Inflammatory macrophage (primary cell): ENCODE measurements around the gene ZFAND3.

ENCODE experiments used
- DNase-seq, 2 donors: peaks; one replicate each; pipeline ENCODE4 v3.0.0-alpha.2; 2020 to 2022

Gene ZFAND3

DNA sequence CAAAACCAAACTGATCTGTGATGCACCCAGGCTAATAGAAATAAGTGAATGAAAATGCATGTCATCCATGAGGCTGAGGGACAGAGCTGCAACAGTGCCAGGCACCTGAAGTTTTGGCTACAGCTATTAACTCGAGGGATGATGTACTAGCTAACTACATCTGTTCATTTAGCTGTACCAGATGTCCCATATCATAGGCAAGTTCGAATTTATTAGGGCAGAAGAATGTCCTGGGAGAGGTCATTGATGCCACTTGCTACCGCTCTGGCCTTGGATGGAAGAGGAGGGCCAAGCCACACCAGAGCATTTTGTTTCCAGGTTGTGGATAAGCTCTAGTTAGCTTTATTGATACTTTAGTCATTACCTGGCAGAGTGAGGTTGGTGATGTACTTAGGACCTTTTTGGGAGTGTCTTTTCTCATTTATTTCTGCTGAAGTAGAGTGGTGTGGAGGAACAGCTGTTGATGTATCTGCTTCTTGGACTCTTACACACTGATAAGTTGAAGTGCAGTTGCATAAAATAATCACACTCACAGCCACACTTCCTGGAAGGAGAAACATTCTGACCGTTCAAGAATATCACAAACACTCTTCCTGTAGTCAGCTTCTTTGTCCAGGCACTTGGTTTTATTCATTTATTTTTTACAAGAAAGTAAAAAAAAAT, 8.2 kb downstream of the ZFAND3 start:
- DNase-seq = no peak

- DNase-seq = no peak
Measured at GRCh38 chr6:37830225-37830624, 10.7 kb downstream of the ZFAND3 start.

- no peak for DNase-seq
Measured at GRCh38 chr6:37831457-37831856, 11.9 kb downstream of the ZFAND3 start.

DNA sequence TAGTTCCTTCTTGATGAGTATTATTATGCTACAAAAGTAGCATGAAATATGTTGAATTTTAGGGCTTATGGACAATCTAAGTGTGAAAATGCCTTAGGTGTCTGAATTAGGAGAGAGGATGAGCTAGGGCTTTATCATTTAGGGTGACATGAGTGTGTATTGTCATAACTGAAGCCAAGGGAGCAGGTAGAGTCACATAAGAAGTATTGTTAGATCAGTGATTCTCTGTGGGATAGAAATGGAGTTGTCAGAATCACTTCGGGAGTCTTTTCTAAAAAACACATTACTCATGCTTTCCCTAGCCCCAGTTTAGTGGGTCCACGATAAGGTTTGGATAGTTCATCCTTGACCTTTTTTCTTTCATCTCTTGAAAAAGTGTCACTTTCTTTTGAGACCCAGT, 16.4 kb downstream of the ZFAND3 start:
- DNase-seq = no peak

DNA sequence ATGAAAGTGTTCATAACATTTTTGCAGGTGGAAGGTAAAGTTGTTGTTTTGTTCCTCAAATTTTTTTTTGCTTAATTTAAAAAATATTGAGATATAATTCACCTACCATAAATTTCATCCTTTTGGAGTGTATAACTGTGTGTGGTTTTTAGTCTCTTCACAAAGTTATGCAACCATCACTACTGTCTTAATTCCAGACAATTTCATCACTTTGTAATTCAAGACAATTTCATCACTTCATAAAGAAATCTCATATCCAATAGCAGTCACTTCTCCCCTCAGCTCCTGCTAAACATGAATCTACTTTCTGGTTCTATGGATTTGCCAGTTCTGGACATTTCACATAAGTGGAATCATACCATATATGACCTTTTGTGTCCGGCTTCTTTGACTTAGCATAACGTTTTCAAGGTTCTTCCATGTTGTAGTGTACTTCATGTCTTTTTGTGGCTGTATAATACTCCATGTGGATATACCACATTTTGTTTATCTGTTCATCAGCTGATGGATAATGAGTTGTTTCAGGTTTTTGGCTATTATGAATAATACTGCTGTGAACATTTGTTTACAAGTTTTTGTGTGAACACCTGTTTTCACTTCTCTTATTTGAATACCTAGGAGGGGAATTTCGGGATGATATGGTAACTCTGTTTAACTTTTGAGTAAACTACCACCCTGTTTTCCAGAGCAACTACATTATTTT, 18.8 kb downstream of the ZFAND3 start:
- DNase-seq = peak; percentile 9 to 79

- DNase-seq = peak; percentile 34 to 72
Measured at GRCh38 chr6:37840143-37840939, 20.8 kb downstream of the ZFAND3 start.

- peak in 1 of 2 donors; percentile 72 for DNase-seq
Measured at GRCh38 chr6:37840940-37841300, 21.4 kb downstream of the ZFAND3 start.

DNA sequence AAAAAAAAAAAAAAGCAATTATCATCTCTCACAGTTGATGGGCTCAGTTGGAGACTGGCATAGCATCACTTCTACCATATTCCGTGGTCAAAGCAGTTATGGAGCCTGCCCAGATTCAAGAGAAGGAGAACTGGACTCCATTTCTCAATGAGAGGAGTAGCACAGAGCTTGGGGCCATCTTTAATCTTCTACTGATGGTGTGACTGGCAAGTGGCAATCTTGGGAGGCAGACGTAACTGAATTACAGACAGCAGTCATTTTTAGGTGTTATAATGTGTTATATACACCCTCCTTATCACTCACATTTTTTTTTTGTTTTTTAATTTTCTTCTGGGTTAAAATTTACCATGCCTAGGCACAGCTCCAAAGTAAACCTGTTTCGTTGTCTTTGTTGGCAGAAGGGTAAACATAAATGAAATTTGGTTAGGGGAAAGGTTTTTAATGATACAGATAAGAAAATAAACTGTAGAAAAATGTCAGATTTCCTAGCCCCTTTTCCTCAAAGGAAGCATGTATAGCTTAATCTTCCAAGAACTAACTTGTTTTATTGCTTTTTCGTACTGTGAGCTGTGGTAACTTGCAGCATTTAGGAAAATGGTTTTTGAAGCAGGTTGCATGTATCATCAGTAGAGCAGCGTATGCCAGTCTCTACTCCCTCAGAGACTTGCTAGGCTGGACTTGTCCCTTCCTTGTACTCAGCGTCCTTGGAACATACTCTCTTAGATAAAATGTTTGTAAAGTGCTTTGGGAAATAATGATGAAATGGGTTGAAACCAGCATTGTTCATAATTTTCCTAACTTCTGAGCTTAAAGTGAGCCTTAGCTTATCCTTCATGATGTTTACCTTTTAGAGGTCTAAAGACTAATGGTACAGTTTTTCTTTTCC, 25.7 kb downstream of the ZFAND3 start:
- no peak for DNase-seq

GRCh38 chr6:37845930-37846329, 26.4 kb downstream of the ZFAND3 start:
- no peak for DNase-seq

DNA sequence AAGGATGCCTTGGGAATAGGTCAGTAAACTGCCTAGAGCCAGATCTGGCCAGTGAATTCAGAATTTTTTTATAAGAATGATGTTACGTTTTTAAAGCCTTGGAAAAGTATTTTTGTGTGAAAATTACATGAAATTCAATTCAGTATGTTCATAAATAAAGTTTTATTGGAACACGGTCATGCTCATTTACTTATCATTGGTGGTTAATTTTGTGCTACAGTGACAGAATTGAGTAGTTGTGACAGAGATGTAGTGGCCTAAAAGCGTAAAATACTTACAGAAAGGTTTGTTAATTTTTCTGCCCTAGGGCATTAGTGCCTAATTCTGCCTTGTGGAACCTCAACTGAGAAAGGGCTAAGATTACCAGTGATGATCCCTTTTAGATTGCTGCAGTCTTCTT, 28.2 kb downstream of the ZFAND3 start:
- DNase-seq = no peak

- no peak for DNase-seq
Measured at GRCh38 chr6:37848371-37848770, 28.8 kb downstream of the ZFAND3 start.

GRCh38 chr6:37850260-37850659, 30.7 kb downstream of the ZFAND3 start:
- no peak for DNase-seq

DNA sequence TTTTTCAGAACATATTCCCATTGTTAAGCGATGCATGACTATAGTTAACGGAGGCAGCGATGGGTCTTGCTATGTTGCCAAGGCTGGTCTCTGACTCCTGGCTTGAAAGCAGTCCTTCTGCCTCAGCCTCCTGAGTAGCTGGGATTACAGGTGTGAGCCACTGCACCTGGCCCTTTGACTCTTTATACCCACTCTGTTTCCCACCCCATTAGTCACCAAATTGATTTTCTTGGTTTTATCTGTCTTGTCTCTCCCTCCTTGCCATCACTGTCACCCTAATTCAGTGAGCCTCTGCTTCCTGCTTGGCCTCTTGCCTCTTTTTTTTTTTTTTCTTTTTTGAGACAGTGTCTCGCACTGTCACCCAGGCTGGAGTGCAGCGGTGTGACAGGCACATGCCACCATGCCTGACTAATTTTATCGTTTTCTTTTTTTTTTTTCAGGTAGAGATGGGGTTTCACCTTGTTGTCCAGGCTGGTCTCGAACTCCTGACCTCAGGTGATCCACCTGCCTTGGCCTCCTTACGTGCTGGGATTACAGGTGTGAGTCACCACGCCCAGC, 31.3 kb downstream of the ZFAND3 start:
- DNase-seq = no peak

DNA sequence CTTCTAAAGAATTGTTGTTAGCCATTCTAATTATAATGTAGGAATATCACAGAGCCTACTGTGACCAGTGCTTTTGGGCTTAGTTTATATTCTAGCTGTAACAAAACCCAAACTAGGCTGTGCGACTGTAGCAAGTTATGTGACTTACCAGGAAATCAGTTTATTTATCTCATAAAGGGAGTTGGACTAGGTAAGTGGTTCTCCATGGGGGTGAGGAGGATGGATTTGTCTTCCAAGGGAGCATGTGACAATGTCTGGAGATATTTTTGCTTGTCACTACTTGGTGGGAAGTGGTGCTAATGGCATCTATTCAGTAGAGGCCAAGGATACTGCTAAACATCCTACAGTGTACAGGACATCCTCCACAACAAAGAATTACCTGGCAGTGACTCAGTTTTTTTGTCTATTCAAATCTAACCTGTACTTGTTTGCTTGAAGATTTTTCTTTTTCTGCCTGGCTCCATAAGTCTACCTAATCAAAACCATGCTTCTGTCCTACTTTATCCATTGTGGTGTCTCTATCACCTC, 32.5 kb downstream of the ZFAND3 start:
- no peak for DNase-seq

- no peak for DNase-seq
Measured at GRCh38 chr6:37856285-37856684, 36.8 kb downstream of the ZFAND3 start.

GRCh38 chr6:37858363-37858762, 38.8 kb downstream of the ZFAND3 start:
- DNase-seq = no peak

DNA sequence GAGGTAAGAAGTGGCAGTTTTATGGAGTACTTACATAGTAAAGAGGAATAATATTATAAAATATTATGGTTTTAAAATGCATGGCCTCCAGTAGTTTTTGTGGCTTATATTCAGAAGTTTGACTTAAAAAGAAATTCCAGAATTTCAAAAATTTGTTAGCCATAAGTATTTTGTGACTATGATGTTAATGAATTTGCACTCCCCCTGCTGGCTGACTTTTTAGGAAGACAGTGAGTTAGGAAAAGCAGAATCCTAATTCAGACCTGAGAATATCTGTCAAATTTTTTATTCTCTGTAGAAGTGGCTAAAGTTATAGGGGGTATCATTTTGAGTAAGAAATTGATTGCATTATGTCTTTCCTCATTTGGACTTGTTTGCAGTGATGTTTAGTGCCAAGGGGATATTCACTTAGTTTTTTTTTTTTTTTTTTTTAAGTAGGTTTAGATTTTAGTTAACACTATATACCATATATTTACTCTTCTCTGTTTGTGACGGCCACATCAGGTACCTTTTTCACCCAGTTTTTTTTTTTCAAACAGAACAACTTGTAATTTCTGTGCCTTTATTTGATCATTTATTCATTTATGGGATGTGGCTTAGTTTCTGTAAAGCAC, 40.8 kb downstream of the ZFAND3 start:
- peak; percentile 48 to 51 for DNase-seq

GRCh38 chr6:37861452-37861851, 41.9 kb downstream of the ZFAND3 start:
- no peak for DNase-seq

DNA sequence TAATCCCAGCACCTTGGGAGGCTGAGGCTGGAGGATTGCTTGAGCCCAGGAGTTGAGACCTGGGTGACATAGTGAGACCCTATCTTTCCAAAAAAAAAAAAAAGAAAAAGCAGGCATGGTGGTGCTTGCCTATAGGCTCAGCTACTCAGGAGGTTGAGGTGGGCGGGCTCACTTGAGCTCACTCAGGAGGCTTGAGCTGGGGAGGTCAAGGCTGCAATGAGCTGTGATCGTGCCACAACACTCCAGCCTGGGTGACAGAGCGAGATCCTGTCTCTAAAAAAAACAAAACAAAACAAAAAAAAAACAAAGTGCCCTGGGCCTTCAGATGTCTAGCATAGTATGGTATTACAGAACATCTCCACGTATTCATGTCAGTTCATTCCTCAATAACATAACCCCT, 42.9 kb downstream of the ZFAND3 start:
- DNase-seq = no peak

DNA sequence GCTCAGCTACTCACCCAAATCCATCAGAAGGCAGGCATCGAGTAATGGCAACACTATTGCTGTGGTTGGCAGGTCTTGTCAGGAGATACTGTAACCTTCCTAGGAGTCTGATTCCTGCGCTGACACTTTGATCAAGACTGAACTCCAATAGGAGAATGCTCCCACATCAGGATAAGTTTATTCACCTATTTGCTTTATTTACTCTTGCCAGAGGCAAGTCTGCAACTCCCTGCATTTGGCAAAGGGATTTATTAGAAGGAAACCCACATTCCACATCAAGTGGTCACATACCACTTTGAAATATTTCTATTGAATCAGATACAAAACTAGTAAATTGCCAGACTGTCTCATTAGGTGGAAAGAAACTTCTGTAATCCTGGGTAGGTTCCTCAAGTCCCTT, 43.5 kb downstream of the ZFAND3 start:
- no peak for DNase-seq

DNA sequence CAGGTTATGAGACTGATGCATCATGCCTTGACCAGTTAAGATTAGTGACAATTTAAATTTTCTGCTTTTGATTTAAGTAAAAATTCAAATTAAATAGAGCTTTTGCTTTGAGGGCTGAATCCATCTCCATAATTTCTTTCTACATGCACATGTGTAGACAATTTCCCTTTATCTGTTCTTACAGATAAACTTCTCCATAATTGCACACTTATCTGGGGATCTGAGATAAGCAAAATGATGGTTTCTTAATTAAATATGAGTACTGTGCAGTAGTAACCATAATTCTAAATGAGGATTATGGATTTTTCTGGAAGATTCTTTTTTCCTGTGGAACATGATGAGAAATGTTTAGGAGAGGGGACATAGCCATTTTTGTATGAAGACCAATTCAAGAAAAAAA, 44.7 kb downstream of the ZFAND3 start:
- no peak for DNase-seq

DNA sequence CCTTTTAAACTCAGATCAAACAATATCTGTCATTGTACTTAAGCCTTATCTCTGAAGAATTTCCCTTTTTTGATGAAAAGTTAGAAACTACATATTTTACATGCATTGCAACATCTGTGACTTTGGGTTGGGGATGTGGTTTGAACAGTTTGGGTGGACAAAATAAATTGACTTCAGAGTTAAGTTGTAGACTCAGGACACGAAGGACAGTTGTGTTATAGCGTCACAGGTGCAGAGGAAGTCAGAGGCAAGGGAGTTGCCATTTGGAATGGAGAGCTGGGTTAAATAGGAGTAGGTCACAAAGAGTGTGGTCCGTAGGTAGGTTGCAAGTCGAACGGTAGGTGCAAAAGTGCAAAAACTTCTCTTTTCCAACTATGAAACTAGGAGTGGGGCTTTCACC, 46.0 kb downstream of the ZFAND3 start:
- peak in 1 of 2 donors; percentile 32 for DNase-seq
